Tibial nerve (tissue), 3 donors: Measurements from ENCODE around the gene LRRC56.

Experiments used
- CTCF ChIP-seq, 5 experiments: fragments of 200-600 bp in 3 of 5; fragments of 450-650 bp in 2 of 5; sonication (generic) in 3 of 5; IDR thresholded peaks; one replicate each; pipeline ENCODE4 v1.5.1; 2016 to 2019; ENCODE audit warnings: antibody characterized with exemption in 5 of 5, mild to moderate bottlenecking in 3 of 5, moderate library complexity in 2 of 5
- POLR2A ChIP-seq, 2 donors: fragments of 450-650 bp; IDR thresholded peaks; one replicate each; pipeline ENCODE4 v1.6.1; 2017; ENCODE audit warnings: antibody characterized with exemption in 2 of 2, mild to moderate bottlenecking in 2 of 2, moderate library complexity in 2 of 2

GRCh38 chr11:592918-593317, 55.6 kb downstream of the LRRC56 start:
- TF ChIP-seq POLR2A (IDR thresholded peaks at IDR 0.05), result no peak
- TF ChIP-seq CTCF (IDR thresholded peaks at IDR 0.05), result no peak
